Heart right ventricle (tissue), 16 donors: ENCODE results near the gene LRMDA. TPM values are rescaled to one million over a fixed set of nuclear protein-coding genes. Genes with fewer than 3 reads are reported as not detected.

Experiments
- ATAC-seq, 8 donors: fragments of 200-7000 bp; cut with Tn5 transposase; one replicate each; pipeline ENCODE4 v1.9.1; 2020; ENCODE audit warnings: mild to moderate bottlenecking in 8 of 8, moderate library complexity in 8 of 8, moderate number of reproducible peaks in 1 of 8
- DNase-seq, 2 donors: peaks; one replicate each; pipeline ENCODE4 v3.0.0-alpha.2; 2020
- H3K27ac ChIP-seq, 10 donors: fragments of 200-600 bp; sonication (generic) in 2 of 10; one replicate each; pipeline versions ENCODE4 v1.5.0 to v1.8.0; 2020 to 2022; ENCODE audit warnings: mild to moderate bottlenecking in 3 of 10
- H3K27me3 ChIP-seq, 7 donors: fragments of 200-600 bp; one replicate each; pipeline ENCODE4 v1.8.0; 2021 to 2022; ENCODE audit warnings: mild to moderate bottlenecking in 2 of 7
- H3K36me3 ChIP-seq, 9 donors: fragments of 200-600 bp; sonication (generic) in 1 of 9; one replicate each; pipeline versions ENCODE4 v1.5.0 to v1.8.0; 2020 to 2022; ENCODE audit warnings: mild to moderate bottlenecking in 2 of 9
- H3K4me1 ChIP-seq, 9 donors: fragments of 200-600 bp; sonication (generic) in 1 of 9; one replicate each; pipeline versions ENCODE4 v1.5.0 to v1.8.0; 2020 to 2022; ENCODE audit warnings: mild to moderate bottlenecking in 4 of 9
- H3K4me3 ChIP-seq, 10 donors: fragments of 200-600 bp; sonication (generic) in 2 of 10; one replicate each; pipeline versions ENCODE4 v1.5.0 to v1.8.0; 2020 to 2022; ENCODE audit warnings: mild to moderate bottlenecking in 7 of 10, moderate library complexity in 2 of 10
- H3K9me3 ChIP-seq, 11 donors: fragments of 200-600 bp in 10 of 11; sonication (generic) in 2 of 11; one replicate each; pipeline versions ENCODE4 v1.5.0 to v1.8.0; 2013 to 2022; ENCODE audit warnings: mild to moderate bottlenecking in 2 of 11, control low read depth in 1 of 11, moderate library complexity in 1 of 11
- CTCF ChIP-seq, 9 donors: fragments of 200-600 bp; sonication (generic) in 2 of 9; IDR thresholded peaks; one replicate each; pipeline versions ENCODE4 v1.5.0 to v1.8.0; 2021 to 2022; ENCODE audit warnings: antibody characterized with exemption in 9 of 9, mild to moderate bottlenecking in 5 of 9, moderate library complexity in 1 of 9
- WGBS, 2 donors: extraction: QIAGEN DNeasy Blood & Tissue Kit; methylation state at CpG; one replicate each; pipeline ENCODE4 v1.1.7; 2013; ENCODE audit warnings: inconsistent platforms in 1 of 2; 5-methylcytosine and 5-hydroxymethylcytosine counted together
- intact Hi-C, 10 donors: fragments of 100-400 bp; cut with DNase I; formaldehyde crosslinking; loops; one replicate each; pipeline versions ENCODE4 v1.11.1 to v1.14.2; 2022
- polyA plus RNA-seq, 2 donors: library from polyadenylated mRNA; stranded (reverse); fragments of 200-250 nt; gene quantifications; one replicate each; pipeline ENCODE4 v1.2.3, GENCODE V29; 2013
- total RNA-seq, 10 donors: library from RNA; stranded (reverse); fragmentation: NEBNext Ultra II Directional in 3 of 10; extraction: Animal tissue kit (Norgen Biotek cat#: 25700) in 3 of 10; gene quantifications; one replicate each; pipeline versions ENCODE4 v1.2.1 to v1.2.4, GENCODE V29; 2021 to 2023
- donor health status: Arrhythmogenic right ventricular cardiomyopathy.
- donor health status: ischemic (EF 13 %, LVEDD 7.1; RV severe dilation, severe dysfunction).
- donor health status: healthy with polysubstance abuse.
- donor health status: DM: no; HTN: yes; CAD: no.
- donor health status: DM: no; HTN: no; CAD: no.
- donor health status: ischemic (EF 25% LVEDD 6.9; RV normal size, moderate dysfunction).
- donor health status: ischemic (EF 25% LVEDD 5.7; RV mildly dilated, moderate dysfunction).
- donor health status: healthy.
- donor health status: DM: yes; HTN: yes; CAD: no.
- donor health status: Ischemic cardiomyopathy.
- donor health status: ischemic (EF 35%, LVEDD 5.7; RV mildly dilated, moderate dysfunction).
- donor health status: nonischemic (EF 11% LVEDD 7.7; RV severe dilation, severe dysfunction).
- donor health status: DM: yes; HTN: yes; CAD: no.
- donor health status: PGD.
- donor health status: ischemic (EF 29% LVEDD 5.4; RV normal size, mild dysfunction).
- donor health status: nonischemic (EF 23%, LVEDD 6.1; RV moderate dilation, normal function).

Gene LRMDA
- total and polyA plus RNA-seq, 12 donors: 4.0 to 59.8 (median 12.7) TPM

GRCh38 chr10:75530299-75530698 lies 98.9 kb downstream of the LRMDA start:
- no peaks in the 10 kb centered on the region for H3K36me3 ChIP-seq
- H3K27me3 ChIP-seq: no peaks in the 10 kb centered on the region
- H3K9me3 ChIP-seq: peaks cover 0 to 3% (median 0%) of the 10 kb centered on the region in 11 donors
- no peak overlapping the region for H3K4me3 ChIP-seq
- H3K27ac ChIP-seq: no peak overlapping the region
- intact Hi-C loops: no loop called here
- ATAC-seq: no peak
- TF ChIP-seq CTCF (IDR thresholded peaks at IDR 0.05): no peak
- peaks cover 0 to 16% (median 0%) of the 10 kb centered on the region in 9 donors for H3K4me1 ChIP-seq
- WGBS, 2 donors: 64 to 73% methylated on average over 3 of the region's 3 CpGs
- DNase-seq: no peak

- WGBS, 2 donors: 91 to 95% methylated on average over 2 of the region's 2 CpGs
- no peak for DNase-seq
- no peak for ATAC-seq
- Histone ChIP-seq H3K36me3 (no peaks in the 10 kb centered on the region), H3K9me3 (peaks cover 0 to 3% (median 0%) of the 10 kb centered on the region in 11 donors), H3K27ac (no peak overlapping the region), H3K27me3 (no peaks in the 10 kb centered on the region), H3K4me1 (peaks cover 0 to 16% (median 0%) of the 10 kb centered on the region in 9 donors), H3K4me3 (no peak overlapping the region)
- TF ChIP-seq CTCF (IDR thresholded peaks at IDR 0.05): no peak
- intact Hi-C loops: no loop called here
These were observed 100.2 kb downstream of the LRMDA start for GRCh38 chr10:75531571-75532031.

GRCh38 chr10:75532253-75532924 lies 101.0 kb downstream of the LRMDA start:
- intact Hi-C loops: no loop called here
- Histone ChIP-seq H3K27ac (no peak overlapping the region), H3K4me1 (peaks cover 0 to 16% (median 0%) of the 10 kb centered on the region in 9 donors), H3K9me3 (peaks cover 0 to 3% (median 0%) of the 10 kb centered on the region in 11 donors), H3K27me3 (no peaks in the 10 kb centered on the region), H3K36me3 (no peaks in the 10 kb centered on the region), H3K4me3 (no peak overlapping the region)
- TF ChIP-seq CTCF (IDR thresholded peaks at IDR 0.05): no peak
- DNase-seq: no peak
- ATAC-seq: no peak
- WGBS, 2 donors: 84 to 89% methylated on average over 3 of the region's 3 CpGs

GRCh38 chr10:75538144-75538543 lies 106.7 kb downstream of the LRMDA start:
- Histone ChIP-seq H3K4me1 (peaks cover 0 to 12% (median 0%) of the 10 kb centered on the region in 9 donors), H3K4me3 (no peak overlapping the region), H3K27me3 (no peaks in the 10 kb centered on the region), H3K36me3 (no peaks in the 10 kb centered on the region), H3K9me3 (no peaks in the 10 kb centered on the region), H3K27ac (no peak overlapping the region)
- WGBS, 2 donors: 66 to 81% methylated on average over 8 of the region's 8 CpGs
- DNase-seq: no peak
- ATAC-seq: no peak
- no peak for TF ChIP-seq CTCF (IDR thresholded peaks at IDR 0.05)
- intact Hi-C loops: no loop called here
